Measurements from ENCODE around the gene NPAS1. TPM values are rescaled to one million over a fixed set of nuclear protein-coding genes. Genes with fewer than 3 reads are reported as not detected.
A peak's percentile ranks its signal among the peaks of the same experiment; 100 is the strongest.

NPAS1 gene
- total and polyA plus RNA-seq, 2 of the 13 experiments (the other 11 are each of a cell fraction or from before 2014, with no cell fraction given), result 0.35 to 2.9 TPM

DNA sequence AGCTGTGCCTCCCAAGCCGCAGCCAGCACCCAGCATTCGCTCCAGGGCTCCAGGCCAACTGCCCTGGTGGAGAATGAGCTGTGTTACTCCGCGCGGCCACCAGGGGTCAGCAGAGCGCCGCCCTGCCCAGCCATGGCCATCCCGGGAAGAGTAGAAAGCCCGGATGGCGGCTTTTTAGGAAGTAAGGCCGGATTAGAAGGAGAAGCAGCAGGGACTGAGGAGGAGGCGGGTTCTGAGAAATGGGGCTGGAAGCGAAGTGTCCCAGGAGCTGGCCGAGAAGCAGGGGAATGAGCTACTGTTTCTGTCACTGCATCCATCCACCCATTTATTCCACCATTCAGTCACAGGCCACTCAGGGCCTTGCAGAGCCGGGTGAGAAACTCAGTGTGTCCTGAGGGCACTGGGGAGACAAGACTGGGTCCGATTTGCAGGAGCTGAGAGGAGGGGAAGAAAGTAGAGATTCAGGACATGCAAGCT, 6.6 kb upstream of the NPAS1 start (continued):
- TF ChIP-seq, protein P1, sequence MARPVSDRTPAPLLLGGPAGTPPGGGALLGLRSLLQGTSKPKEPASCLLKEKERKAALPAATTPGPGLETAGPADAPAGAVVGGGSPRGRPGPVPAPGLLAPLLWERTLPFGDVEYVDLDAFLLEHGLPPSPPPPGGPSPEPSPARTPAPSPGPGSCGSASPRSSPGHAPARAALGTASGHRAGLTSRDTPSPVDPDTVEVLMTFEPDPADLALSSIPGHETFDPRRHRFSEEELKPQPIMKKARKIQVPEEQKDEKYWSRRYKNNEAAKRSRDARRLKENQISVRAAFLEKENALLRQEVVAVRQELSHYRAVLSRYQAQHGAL (CRISPR knock-in tag; IDR thresholded peaks at IDR 0.05; ENCODE audit: not compliant biosample characterization), result no peak
- no peak for TF ChIP-seq RNF2 (conservative IDR thresholded peaks at IDR 0.05; ENCODE audit: low read depth)
- TF ChIP-seq RBM39 (IDR thresholded peaks at IDR 0.05; ENCODE audit: low read depth, low read length, poor library complexity, severe bottlenecking), result peak; percentile 56
- peak; percentile 94 for TF ChIP-seq STAG1 (CRISPR knock-in tag; IDR thresholded peaks at IDR 0.05)
- TF ChIP-seq ZNF570 (CRISPR knock-in tag; IDR thresholded peaks at IDR 0.05; ENCODE audit: borderline replicate concordance), result no peak
- no peak for TF ChIP-seq CREM (IDR thresholded peaks at IDR 0.05)
- TF ChIP-seq CREM (CRISPR knock-in tag; IDR thresholded peaks at IDR 0.05), result no peak
- TF ChIP-seq DDIT3 (CRISPR knock-in tag; IDR thresholded peaks at IDR 0.05), result no peak
- no peak for TF ChIP-seq NFYC (CRISPR knock-in tag; IDR thresholded peaks at IDR 0.05)
- TF ChIP-seq ZNF563 (CRISPR knock-in tag; IDR thresholded peaks at IDR 0.05), result no peak
- peak; percentile 36; the same call in 1 of the 2 replicates for TF ChIP-seq ZNF350 (CRISPR knock-in tag; IDR thresholded peaks at IDR 0.05; ENCODE audit: borderline replicate concordance, low read depth)
- no peak for TF ChIP-seq CREB3 (CRISPR knock-in tag; IDR thresholded peaks at IDR 0.05)
- TF ChIP-seq SOX6 (IDR thresholded peaks at IDR 0.05), result no peak
- no peak for TF ChIP-seq SOX6 (CRISPR knock-in tag; IDR thresholded peaks at IDR 0.05)
- TF ChIP-seq, protein P2, sequence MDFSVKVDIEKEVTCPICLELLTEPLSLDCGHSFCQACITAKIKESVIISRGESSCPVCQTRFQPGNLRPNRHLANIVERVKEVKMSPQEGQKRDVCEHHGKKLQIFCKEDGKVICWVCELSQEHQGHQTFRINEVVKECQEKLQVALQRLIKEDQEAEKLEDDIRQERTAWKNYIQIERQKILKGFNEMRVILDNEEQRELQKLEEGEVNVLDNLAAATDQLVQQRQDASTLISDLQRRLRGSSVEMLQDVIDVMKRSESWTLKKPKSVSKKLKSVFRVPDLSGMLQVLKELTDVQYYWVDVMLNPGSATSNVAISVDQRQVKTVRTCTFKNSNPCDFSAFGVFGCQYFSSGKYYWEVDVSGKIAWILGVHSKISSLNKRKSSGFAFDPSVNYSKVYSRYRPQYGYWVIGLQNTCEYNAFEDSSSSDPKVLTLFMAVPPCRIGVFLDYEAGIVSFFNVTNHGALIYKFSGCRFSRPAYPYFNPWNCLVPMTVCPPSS (IDR thresholded peaks at IDR 0.05), result no peak
- TF ChIP-seq GFI1 (CRISPR knock-in tag; IDR thresholded peaks at IDR 0.05; ENCODE audit: borderline replicate concordance), result no peak
- no peak for TF ChIP-seq ZNF282 (IDR thresholded peaks at IDR 0.05; ENCODE audit: partially characterized antibody)
- TF ChIP-seq SATB2 (CRISPR knock-in tag; IDR thresholded peaks at IDR 0.05), result no peak
- 0 out of 2 replicates have a peak, but pooled peaks have one; percentile 45 for TF ChIP-seq ZNF33B (CRISPR knock-in tag; IDR thresholded peaks at IDR 0.05)
- TF ChIP-seq DZIP1 (CRISPR knock-in tag; IDR thresholded peaks at IDR 0.05), result no peak
- no peak for TF ChIP-seq ZNF772 (CRISPR knock-in tag; IDR thresholded peaks at IDR 0.05)
- TF ChIP-seq, protein P3, sequence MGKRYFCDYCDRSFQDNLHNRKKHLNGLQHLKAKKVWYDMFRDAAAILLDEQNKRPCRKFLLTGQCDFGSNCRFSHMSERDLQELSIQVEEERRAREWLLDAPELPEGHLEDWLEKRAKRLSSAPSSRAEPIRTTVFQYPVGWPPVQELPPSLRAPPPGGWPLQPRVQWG (CRISPR knock-in tag; IDR thresholded peaks at IDR 0.05; ENCODE audit: borderline replicate concordance, low read depth), result no peak
- TF ChIP-seq ZSCAN12 (CRISPR knock-in tag; IDR thresholded peaks at IDR 0.05), result no peak
- TF ChIP-seq NFKB2 (CRISPR knock-in tag; IDR thresholded peaks at IDR 0.05; ENCODE audit: borderline replicate concordance), result peak; percentile 61; the same call in 1 of the 2 replicates
- TF ChIP-seq TP53 (CRISPR knock-in tag; conservative IDR thresholded peaks at IDR 0.05), result 0 out of 2 replicates have a peak, but pooled peaks have one; percentile 36
